K562 (cell line): ENCODE data around the gene HSPA1L. TPM values are rescaled to one million over a fixed set of nuclear protein-coding genes. Genes with fewer than 3 reads are reported as not detected.

Source experiments
- CC2D1A ChIP-seq: fragments of 450-650 bp; IDR thresholded peaks from 2 replicates; pipeline ENCODE4 v1.6.1; 2017; ENCODE audit warnings: mild to moderate bottlenecking
- FOXJ3 ChIP-seq: sonication (generic); formaldehyde crosslinking; IDR thresholded peaks from 2 replicates; pipeline ENCODE4 v1.4.0; 2020; ENCODE audit warnings: mild to moderate bottlenecking, missing genetic modification reagents
- GABPB2 ChIP-seq: fragments of 250-450 bp; sonication (Bioruptor Pico); conservative IDR thresholded peaks from 2 replicates; pipeline ENCODE4 v1.5.1; 2021; ENCODE audit warnings: mild to moderate bottlenecking
- HDAC1 ChIP-seq, 2 experiments: fragments of 450-650 bp; IDR thresholded peaks; 2 replicates each; pipeline ENCODE4 v1.6.1; 2016 to 2017; ENCODE audit warnings: inconsistent platforms in 1 of 2, mild to moderate bottlenecking in 1 of 2, moderate library complexity in 1 of 2
- HIVEP1 ChIP-seq: fragments of 250-450 bp; sonication (Bioruptor Pico); IDR thresholded peaks from 2 replicates; pipeline ENCODE4 v1.4.0; 2020; ENCODE audit warnings: mild to moderate bottlenecking
- IFI16 ChIP-seq: fragments of 250-450 bp; sonication (Bioruptor Pico); IDR thresholded peaks from 2 replicates; pipeline ENCODE4 v2.1.2; 2022; ENCODE audit warnings: mild to moderate bottlenecking, inconsistent platforms
- NFE2L1 ChIP-seq: fragments of 450-650 bp; IDR thresholded peaks from 2 replicates; pipeline ENCODE4 v1.6.1; 2016; ENCODE audit warnings: missing genetic modification characterization, low read depth, mild to moderate bottlenecking, missing compliant biosample characterization, moderate library complexity, borderline replicate concordance
- NFIC ChIP-seq: fragments of 450-650 bp; IDR thresholded peaks from 2 replicates; pipeline ENCODE4 v1.6.1; 2017; ENCODE audit warnings: mild to moderate bottlenecking, inconsistent platforms
- PHF21A ChIP-seq: fragments of 450-650 bp; IDR thresholded peaks from 2 replicates; pipeline ENCODE4 v1.6.1; 2017; ENCODE audit warnings: low read depth, borderline replicate concordance
- PRDM10 ChIP-seq: fragments of 450-650 bp; IDR thresholded peaks from 2 replicates; pipeline ENCODE4 v1.6.1; 2018; ENCODE audit not compliant: partially characterized antibody
- RFX1 ChIP-seq: fragments of 450-650 bp; IDR thresholded peaks from 2 replicates; pipeline ENCODE4 v1.6.1; 2016; ENCODE audit warnings: mild to moderate bottlenecking, moderate library complexity
- RUNX1 ChIP-seq: sonication (generic); IDR thresholded peaks from 2 replicates; pipeline ENCODE4 v1.6.1; 2016; ENCODE audit warnings: antibody characterized with exemption, low read depth
- SP1 ChIP-seq: sonication (generic); formaldehyde crosslinking; IDR thresholded peaks from 2 replicates; pipeline ENCODE4 v1.8.1; 2022; ENCODE audit warnings: mild to moderate bottlenecking, missing genetic modification reagents
- ZBTB2 ChIP-seq: fragments of 450-650 bp; IDR thresholded peaks from 2 replicates; pipeline ENCODE4 v1.6.1; 2016; ENCODE audit warnings: antibody characterized with exemption
- ZNF121 ChIP-seq: sonication (generic); formaldehyde crosslinking; conservative IDR thresholded peaks from 2 replicates; pipeline ENCODE4 v1.8.0; 2022; ENCODE audit warnings: missing genetic modification reagents
- ZNF24 ChIP-seq: fragments of 450-650 bp; IDR thresholded peaks from 2 replicates; pipeline ENCODE4 v1.6.1; 2016
- ZNF41 ChIP-seq: fragments of 250-450 bp; sonication (Bioruptor Pico); conservative IDR thresholded peaks from 2 replicates; pipeline ENCODE4 v1.4.0; 2020; ENCODE audit warnings: mild to moderate bottlenecking
- polyA plus RNA-seq, 8 experiments: library from polyadenylated mRNA; depleted of rRNA in 4 of 8; stranded (reverse) in 5 of 8; unstranded in 3 of 8; fragments of >200 nt; fragmentation: Nextera tagmentation in 2 of 8; fragmentation: Illumina TruSeq in 1 of 8; extraction: Ambion mirVana in 2 of 8; extraction: Trizol in 1 of 8; gene quantifications; 2 replicates each; pipeline versions ENCODE4 v1.2.1 to v1.2.3, GENCODE V29; 2011 to 2014; ENCODE audit warnings: inconsistent platforms in 1 of 8, missing spikeins in 1 of 8
- total RNA-seq, 7 experiments: library from RNA; depleted of rRNA in 6 of 7; stranded (reverse); fragments of >200 nt in 6 of 7; fragmentation: Illumina TruSeq in 2 of 7; extraction: Trizol in 2 of 7; gene quantifications; 2 replicates each; pipeline versions ENCODE4 v1.2.1 to v1.2.3, GENCODE V29; 2011 to 2021; ENCODE audit warnings: low replicate concordance in 1 of 7
- TF ChIP-seq, protein P1 (sequence below): fragments of 450-650 bp; formaldehyde crosslinking; IDR thresholded peaks from 2 replicates; pipeline ENCODE4 v1.4.0; 2022; ENCODE audit warnings: missing genetic modification characterization
- TF ChIP-seq, protein P2 (sequence below), 2 experiments: fragments of 450-650 bp in 1 of 2; sonication (generic) in 1 of 2; formaldehyde crosslinking in 1 of 2; IDR thresholded peaks in 1 of 2; conservative IDR thresholded peaks in 1 of 2; 2 replicates each; pipeline versions ENCODE4 v1.6.1 to v1.8.1; 2016 to 2023; ENCODE audit warnings: mild to moderate bottlenecking in 2 of 2, moderate library complexity in 2 of 2, inconsistent platforms in 1 of 2, missing genetic modification reagents in 1 of 2
- TF ChIP-seq, protein P3 (sequence below): fragments of 250-450 bp; sonication (Bioruptor Pico); IDR thresholded peaks from 2 replicates; pipeline ENCODE4 v1.5.0; 2020; ENCODE audit warnings: mild to moderate bottlenecking, borderline replicate concordance

Gene HSPA1L
- total and polyA plus RNA-seq, 9 of the 15 experiments (the other 6 are each of a cell fraction or from before 2014, with no cell fraction given): 0.14 to 2.1 (median 1.3) TPM

DNA sequence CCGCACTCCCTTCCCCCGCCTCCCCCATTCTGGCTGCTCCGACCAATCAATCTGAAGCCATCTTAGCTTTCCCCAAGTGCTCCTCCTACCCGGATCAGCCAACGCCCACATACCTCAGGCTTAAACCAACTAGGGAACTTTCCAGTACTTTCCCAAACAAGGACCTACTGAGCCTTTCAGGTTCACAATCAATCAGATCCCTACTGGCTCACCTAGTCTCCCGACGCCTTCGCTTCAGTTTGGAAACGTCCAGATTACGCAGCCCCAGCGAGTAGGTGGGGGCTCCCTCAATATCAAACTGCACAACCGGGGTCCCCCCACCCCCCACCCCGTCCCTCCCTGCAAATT is 432 bp downstream of the HSPA1L start (continued):
- TF ChIP-seq ZBTB2 (peak; percentile 49; the same call in 1 of the 2 replicates), RUNX1 (no peak), ZNF24 (no peak), CC2D1A (peak; percentile 85; the same call in 1 of the 2 replicates), ZNF41 (0 out of 2 replicates have a peak, but pooled peaks have one; percentile 54), PRDM10 (peak; percentile 97), HDAC1 (IDR thresholded peaks at IDR 0.05) (0 out of 4 replicates have a peak, but pooled peaks of 1 of the 2 experiments have one; percentile 79), IFI16 (CRISPR knock-in tag) (no peak), PHF21A (peak; percentile 85; the same call in 1 of the 2 replicates), HIVEP1 (CRISPR knock-in tag) (peak; percentile 53; the same call in 1 of the 2 replicates), RFX1 (no peak), FOXJ3 (CRISPR knock-in tag) (no peak), NFIC (no peak), ZNF121 (CRISPR knock-in tag) (no peak), GABPB2 (CRISPR knock-in tag) (no peak), NFE2L1 (tag) (no peak), SP1 (no peak)
- TF ChIP-seq, protein P1, sequence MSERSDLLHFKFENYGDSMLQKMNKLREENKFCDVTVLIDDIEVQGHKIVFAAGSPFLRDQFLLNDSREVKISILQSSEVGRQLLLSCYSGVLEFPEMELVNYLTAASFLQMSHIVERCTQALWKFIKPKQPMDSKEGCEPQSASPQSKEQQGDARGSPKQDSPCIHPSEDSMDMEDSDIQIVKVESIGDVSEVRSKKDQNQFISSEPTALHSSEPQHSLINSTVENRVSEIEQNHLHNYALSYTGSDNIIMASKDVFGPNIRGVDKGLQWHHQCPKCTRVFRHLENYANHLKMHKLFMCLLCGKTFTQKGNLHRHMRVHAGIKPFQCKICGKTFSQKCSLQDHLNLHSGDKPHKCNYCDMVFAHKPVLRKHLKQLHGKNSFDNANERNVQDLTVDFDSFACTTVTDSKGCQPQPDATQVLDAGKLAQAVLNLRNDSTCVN (CRISPR knock-in tag): peak; percentile 87
- TF ChIP-seq, protein P2, sequence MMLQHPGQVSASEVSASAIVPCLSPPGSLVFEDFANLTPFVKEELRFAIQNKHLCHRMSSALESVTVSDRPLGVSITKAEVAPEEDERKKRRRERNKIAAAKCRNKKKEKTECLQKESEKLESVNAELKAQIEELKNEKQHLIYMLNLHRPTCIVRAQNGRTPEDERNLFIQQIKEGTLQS (IDR thresholded peaks at IDR 0.05): no peak
- TF ChIP-seq, protein P2 (CRISPR knock-in tag; conservative IDR thresholded peaks at IDR 0.05): peak; percentile 46; the same call in 1 of the 2 replicates
- TF ChIP-seq, protein P3, sequence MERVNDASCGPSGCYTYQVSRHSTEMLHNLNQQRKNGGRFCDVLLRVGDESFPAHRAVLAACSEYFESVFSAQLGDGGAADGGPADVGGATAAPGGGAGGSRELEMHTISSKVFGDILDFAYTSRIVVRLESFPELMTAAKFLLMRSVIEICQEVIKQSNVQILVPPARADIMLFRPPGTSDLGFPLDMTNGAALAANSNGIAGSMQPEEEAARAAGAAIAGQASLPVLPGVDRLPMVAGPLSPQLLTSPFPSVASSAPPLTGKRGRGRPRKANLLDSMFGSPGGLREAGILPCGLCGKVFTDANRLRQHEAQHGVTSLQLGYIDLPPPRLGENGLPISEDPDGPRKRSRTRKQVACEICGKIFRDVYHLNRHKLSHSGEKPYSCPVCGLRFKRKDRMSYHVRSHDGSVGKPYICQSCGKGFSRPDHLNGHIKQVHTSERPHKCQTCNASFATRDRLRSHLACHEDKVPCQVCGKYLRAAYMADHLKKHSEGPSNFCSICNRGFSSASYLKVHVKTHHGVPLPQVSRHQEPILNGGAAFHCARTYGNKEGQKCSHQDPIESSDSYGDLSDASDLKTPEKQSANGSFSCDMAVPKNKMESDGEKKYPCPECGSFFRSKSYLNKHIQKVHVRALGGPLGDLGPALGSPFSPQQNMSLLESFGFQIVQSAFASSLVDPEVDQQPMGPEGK: peak; percentile 73; the same call in 1 of the 2 replicates
